K562 (cell line): Measurements from ENCODE around the gene TSR3. TPM values are rescaled to one million over a fixed set of nuclear protein-coding genes. Genes with fewer than 3 reads are reported as not detected.

ENCODE experiments used
- ARID2 ChIP-seq: fragments of 450-650 bp; IDR thresholded peaks from 2 replicates; pipeline ENCODE4 v1.6.1; 2017; ENCODE audit warnings: antibody characterized with exemption, mild to moderate bottlenecking
- CBFB ChIP-seq: sonication (generic); formaldehyde crosslinking; IDR thresholded peaks from 2 replicates; pipeline ENCODE4 v1.4.0; 2020; ENCODE audit warnings: mild to moderate bottlenecking, missing genetic modification reagents
- CC2D1A ChIP-seq: fragments of 450-650 bp; IDR thresholded peaks from 2 replicates; pipeline ENCODE4 v1.6.1; 2017; ENCODE audit warnings: mild to moderate bottlenecking
- ESRRB ChIP-seq: fragments of 250-450 bp; sonication (Bioruptor Pico); IDR thresholded peaks from 2 replicates; pipeline ENCODE4 v1.5.0; 2020; ENCODE audit warnings: mild to moderate bottlenecking, moderate library complexity, borderline replicate concordance
- HNRNPH1 ChIP-seq: fragments of 200-400 bp; formaldehyde crosslinking; optimal IDR thresholded peaks from 2 replicates; pipeline ENCODE3; 2017; ENCODE audit warnings: low read depth, mild to moderate bottlenecking, low read length, moderate library complexity
- KLF1 ChIP-seq: fragments of 450-650 bp; IDR thresholded peaks from 2 replicates; pipeline ENCODE4 v1.6.1; 2016; ENCODE audit warnings: missing genetic modification characterization, missing compliant biosample characterization
- MCM5 ChIP-seq: fragments of 450-650 bp; IDR thresholded peaks from 2 replicates; pipeline ENCODE4 v1.6.1; 2016; ENCODE audit warnings: low read depth
- RBM34 ChIP-seq: fragments of 200-400 bp; formaldehyde crosslinking; IDR thresholded peaks from 2 replicates; pipeline ENCODE4 v1.6.1; 2018; ENCODE audit warnings: low read length, borderline replicate concordance; ENCODE audit not compliant: insufficient read depth
- RHOXF2B ChIP-seq: fragments of 250-450 bp; sonication (Bioruptor Pico); conservative IDR thresholded peaks from 2 replicates; pipeline ENCODE4 v1.5.1; 2021
- SFPQ ChIP-seq: fragments of 200-400 bp; formaldehyde crosslinking; IDR thresholded peaks from 2 replicates; pipeline ENCODE4 v1.6.1; 2017; ENCODE audit warnings: mild to moderate bottlenecking, low read depth, low read length, moderate library complexity
- SMAD2 ChIP-seq: fragments of 150-350 bp; IDR thresholded peaks from 2 replicates; pipeline ENCODE4 v1.6.1; 2014; ENCODE audit warnings: low read depth, mild to moderate bottlenecking, low read length
- SMARCA5 ChIP-seq: fragments of 450-650 bp; IDR thresholded peaks from 2 replicates; pipeline ENCODE4 v1.6.1; 2016
- TAF1 ChIP-seq: IDR thresholded peaks from 2 replicates; pipeline ENCODE4 v1.6.1; 2011; ENCODE audit warnings: mild to moderate bottlenecking, low read length, moderate library complexity; ENCODE audit not compliant: insufficient read depth, control insufficient read depth, severe bottlenecking; ENCODE audit errors: extremely low read depth
- TCFL5 ChIP-seq: fragments of 250-450 bp; sonication (Bioruptor Pico); conservative IDR thresholded peaks from 2 replicates; pipeline ENCODE4 v1.6.1; 2021; ENCODE audit warnings: mild to moderate bottlenecking, moderate library complexity, matching md5 sums
- TRIM28 ChIP-seq: fragments of 450-650 bp; IDR thresholded peaks from 2 replicates; pipeline ENCODE4 v1.6.1; 2017
- XRCC3 ChIP-seq: fragments of 450-650 bp; IDR thresholded peaks from 2 replicates; pipeline ENCODE4 v1.6.1; 2017; ENCODE audit warnings: mild to moderate bottlenecking, moderate library complexity
- ZNF584 ChIP-seq: fragments of 200-800 bp; sonication (Bioruptor generic); IDR thresholded peaks from 2 replicates; pipeline ENCODE4 v1.6.1; 2016; ENCODE audit warnings: low read depth, mild to moderate bottlenecking, missing genetic modification characterization, missing compliant biosample characterization
- polyA plus RNA-seq, 8 experiments: library from polyadenylated mRNA; depleted of rRNA in 4 of 8; stranded (reverse) in 5 of 8; unstranded in 3 of 8; fragments of >200 nt; fragmentation: Nextera tagmentation in 2 of 8; fragmentation: Illumina TruSeq in 1 of 8; extraction: Ambion mirVana in 2 of 8; extraction: Trizol in 1 of 8; gene quantifications; 2 replicates each; pipeline versions ENCODE4 v1.2.1 to v1.2.3, GENCODE V29; 2011 to 2014; ENCODE audit warnings: inconsistent platforms in 1 of 8, missing spikeins in 1 of 8
- total RNA-seq, 7 experiments: library from RNA; depleted of rRNA in 6 of 7; stranded (reverse); fragments of >200 nt in 6 of 7; fragmentation: Illumina TruSeq in 2 of 7; extraction: Trizol in 2 of 7; gene quantifications; 2 replicates each; pipeline versions ENCODE4 v1.2.1 to v1.2.3, GENCODE V29; 2011 to 2021; ENCODE audit warnings: low replicate concordance in 1 of 7
- TF ChIP-seq, protein P1 (sequence below), 3 experiments: fragments of 200-800 bp in 1 of 3; fragments of 250-450 bp in 1 of 3; fragments of 450-650 bp in 1 of 3; sonication (Bioruptor Pico) in 1 of 3; sonication (Bioruptor generic) in 1 of 3; formaldehyde crosslinking in 1 of 3; IDR thresholded peaks; 2 replicates each; pipeline versions ENCODE4 v1.6.1 to v1.8.0; 2016 to 2022; ENCODE audit warnings: mild to moderate bottlenecking in 2 of 3, missing genetic modification characterization in 2 of 3, missing compliant biosample characterization in 1 of 3, moderate library complexity in 1 of 3
- TF ChIP-seq, protein P2 (sequence below): fragments of 450-650 bp; formaldehyde crosslinking; IDR thresholded peaks from 2 replicates; pipeline ENCODE4 v1.4.0; 2020; ENCODE audit warnings: mild to moderate bottlenecking, moderate library complexity

TSR3 gene
- total and polyA plus RNA-seq, 9 of the 15 experiments (the other 6 are each of a cell fraction or from before 2014, with no cell fraction given): 1.5 to 74.8 (median 16.5) TPM

DNA sequence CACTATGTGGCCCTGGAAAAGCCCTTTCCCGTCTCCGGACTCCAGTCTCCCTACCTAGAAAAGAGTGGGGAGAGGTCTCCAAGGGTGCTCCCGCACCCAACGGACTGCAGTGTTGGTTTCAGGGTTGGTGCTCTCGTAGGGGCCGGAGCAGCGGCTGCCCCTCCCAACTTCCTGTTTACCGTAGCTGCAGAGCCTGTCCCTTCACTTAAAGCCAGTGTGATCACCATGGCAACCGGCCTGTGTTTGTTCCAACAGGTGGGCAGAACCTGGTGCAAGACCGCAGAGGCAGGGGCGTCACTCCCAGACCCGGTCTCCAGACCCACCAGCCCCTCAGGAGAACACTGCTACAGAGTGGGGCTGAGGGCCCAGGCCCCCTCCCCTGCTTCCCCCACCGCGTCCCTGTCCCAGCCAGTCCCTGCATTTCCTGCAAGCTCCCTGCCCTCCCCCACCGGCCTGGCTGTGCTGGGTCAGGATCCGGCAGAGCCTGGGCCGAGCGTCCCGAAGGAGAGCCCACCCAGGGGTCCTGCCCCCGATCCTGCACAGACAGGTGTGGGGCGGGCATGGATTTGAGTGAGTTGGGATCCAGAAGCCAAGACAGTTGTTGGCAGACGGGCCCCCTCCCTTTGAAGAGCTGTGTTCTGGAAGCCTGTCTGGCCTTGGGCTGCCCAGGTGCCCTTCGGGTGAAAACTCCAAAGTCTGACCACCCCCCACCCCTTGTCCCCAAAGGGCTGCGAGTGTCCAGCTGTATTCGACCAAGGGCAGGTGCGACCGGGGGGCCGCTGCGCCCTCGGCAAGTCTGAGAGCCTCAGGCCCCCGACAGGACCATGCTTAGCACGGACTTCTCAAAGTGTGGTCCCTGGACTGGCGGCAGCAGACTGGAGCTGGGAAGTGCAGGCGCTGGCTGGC lies 19.7 kb downstream of the TSR3 start (continued):
- TF ChIP-seq, protein P1, sequence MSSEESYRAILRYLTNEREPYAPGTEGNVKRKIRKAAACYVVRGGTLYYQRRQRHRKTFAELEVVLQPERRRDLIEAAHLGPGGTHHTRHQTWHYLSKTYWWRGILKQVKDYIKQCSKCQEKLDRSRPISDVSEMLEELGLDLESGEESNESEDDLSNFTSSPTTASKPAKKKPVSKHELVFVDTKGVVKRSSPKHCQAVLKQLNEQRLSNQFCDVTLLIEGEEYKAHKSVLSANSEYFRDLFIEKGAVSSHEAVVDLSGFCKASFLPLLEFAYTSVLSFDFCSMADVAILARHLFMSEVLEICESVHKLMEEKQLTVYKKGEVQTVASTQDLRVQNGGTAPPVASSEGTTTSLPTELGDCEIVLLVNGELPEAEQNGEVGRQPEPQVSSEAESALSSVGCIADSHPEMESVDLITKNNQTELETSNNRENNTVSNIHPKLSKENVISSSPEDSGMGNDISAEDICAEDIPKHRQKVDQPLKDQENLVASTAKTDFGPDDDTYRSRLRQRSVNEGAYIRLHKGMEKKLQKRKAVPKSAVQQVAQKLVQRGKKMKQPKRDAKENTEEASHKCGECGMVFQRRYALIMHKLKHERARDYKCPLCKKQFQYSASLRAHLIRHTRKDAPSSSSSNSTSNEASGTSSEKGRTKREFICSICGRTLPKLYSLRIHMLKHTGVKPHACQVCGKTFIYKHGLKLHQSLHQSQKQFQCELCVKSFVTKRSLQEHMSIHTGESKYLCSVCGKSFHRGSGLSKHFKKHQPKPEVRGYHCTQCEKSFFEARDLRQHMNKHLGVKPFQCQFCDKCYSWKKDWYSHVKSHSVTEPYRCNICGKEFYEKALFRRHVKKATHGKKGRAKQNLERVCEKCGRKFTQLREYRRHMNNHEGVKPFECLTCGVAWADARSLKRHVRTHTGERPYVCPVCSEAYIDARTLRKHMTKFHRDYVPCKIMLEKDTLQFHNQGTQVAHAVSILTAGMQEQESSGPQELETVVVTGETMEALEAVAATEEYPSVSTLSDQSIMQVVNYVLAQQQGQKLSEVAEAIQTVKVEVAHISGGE (CRISPR knock-in tag; IDR thresholded peaks at IDR 0.05): peak in 1 of 3 experiments; percentile 30; a peak in 1 of 6 replicates
- no peak for TF ChIP-seq RBM34
- no peak for TF ChIP-seq CC2D1A
- no peak for TF ChIP-seq ARID2
- no peak for TF ChIP-seq MCM5
- no peak for TF ChIP-seq TRIM28
- TF ChIP-seq SMAD2: no peak
- no peak for TF ChIP-seq RHOXF2B (CRISPR knock-in tag)
- no peak; the same call in 1 of the 2 replicates for TF ChIP-seq CBFB
- no peak for TF ChIP-seq SMARCA5
- TF ChIP-seq KLF1: no peak
- TF ChIP-seq TCFL5 (CRISPR knock-in tag): no peak
- TF ChIP-seq ESRRB: no peak
- peak; percentile 41 for TF ChIP-seq TAF1
- TF ChIP-seq HNRNPH1: no peak
- no peak for TF ChIP-seq ZNF584
- TF ChIP-seq SFPQ: no peak
- TF ChIP-seq XRCC3: no peak
- TF ChIP-seq, protein P2, sequence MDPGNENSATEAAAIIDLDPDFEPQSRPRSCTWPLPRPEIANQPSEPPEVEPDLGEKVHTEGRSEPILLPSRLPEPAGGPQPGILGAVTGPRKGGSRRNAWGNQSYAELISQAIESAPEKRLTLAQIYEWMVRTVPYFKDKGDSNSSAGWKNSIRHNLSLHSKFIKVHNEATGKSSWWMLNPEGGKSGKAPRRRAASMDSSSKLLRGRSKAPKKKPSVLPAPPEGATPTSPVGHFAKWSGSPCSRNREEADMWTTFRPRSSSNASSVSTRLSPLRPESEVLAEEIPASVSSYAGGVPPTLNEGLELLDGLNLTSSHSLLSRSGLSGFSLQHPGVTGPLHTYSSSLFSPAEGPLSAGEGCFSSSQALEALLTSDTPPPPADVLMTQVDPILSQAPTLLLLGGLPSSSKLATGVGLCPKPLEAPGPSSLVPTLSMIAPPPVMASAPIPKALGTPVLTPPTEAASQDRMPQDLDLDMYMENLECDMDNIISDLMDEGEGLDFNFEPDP (CRISPR knock-in tag): no peak
